AG04449 (cell line): Measurements from ENCODE around the gene ADAMTS17.

Source experiments
- CTCF ChIA-PET: fragments of 350-600 bp; formaldehyde crosslinking; extraction: SDS; loops from one replicate; lab custom pipeline; 2021; ENCODE audit warnings: antibody characterized with exemption; lab: Yijun Ruan, JAX
- POLR2A ChIA-PET: fragments of 400-600, 350-600 bp; formaldehyde crosslinking; extraction: SDS; loops from one replicate; lab custom pipeline; 2020; ENCODE audit warnings: antibody characterized with exemption, inconsistent platforms; lab: Yijun Ruan, JAX
- DNase-seq: peaks from one replicate; pipeline ENCODE4 v3.0.0-alpha.2; 2010; ENCODE audit warnings: low read depth, low spot score
- H3K4me3 ChIP-seq: 2 replicates; pipeline ENCODE4 v1.5.1; 2011; ENCODE audit warnings: low read depth, mild to moderate bottlenecking, control low read depth, low read length
- CTCF ChIP-seq: IDR thresholded peaks from one replicate; pipeline ENCODE4 v1.5.1; 2011; ENCODE audit warnings: mild to moderate bottlenecking, moderate library complexity, low read length, control low read depth, inconsistent platforms; ENCODE audit not compliant: insufficient read depth; ENCODE audit errors: missing control alignments

Gene ADAMTS17

DNA sequence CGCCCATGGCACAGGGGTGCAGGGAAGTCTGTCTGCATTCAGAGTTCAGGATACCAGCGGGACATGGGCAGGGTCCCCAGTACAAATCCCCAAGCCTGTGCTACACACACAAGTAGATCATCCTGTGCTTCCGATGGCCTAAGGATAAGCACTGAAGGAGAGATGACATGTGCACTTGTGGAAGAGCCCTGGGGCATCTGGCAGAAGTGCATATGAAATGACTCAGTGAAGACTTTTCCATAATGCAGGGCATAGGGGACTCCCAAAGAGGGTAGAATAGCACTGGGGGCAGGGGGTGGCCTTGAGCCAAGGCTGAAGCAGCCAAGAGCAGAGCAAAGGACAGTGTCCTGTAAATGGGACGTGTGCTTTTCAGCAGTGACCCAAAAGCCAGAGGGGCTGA, 22.9 kb downstream of the ADAMTS17 start:
- POLR2A ChIA-PET, result no interaction called here
- no peak for DNase-seq
- TF ChIP-seq CTCF, result no peak
- CTCF ChIA-PET, result no interaction called here
- no peak overlapping the region for H3K4me3 ChIP-seq

DNA sequence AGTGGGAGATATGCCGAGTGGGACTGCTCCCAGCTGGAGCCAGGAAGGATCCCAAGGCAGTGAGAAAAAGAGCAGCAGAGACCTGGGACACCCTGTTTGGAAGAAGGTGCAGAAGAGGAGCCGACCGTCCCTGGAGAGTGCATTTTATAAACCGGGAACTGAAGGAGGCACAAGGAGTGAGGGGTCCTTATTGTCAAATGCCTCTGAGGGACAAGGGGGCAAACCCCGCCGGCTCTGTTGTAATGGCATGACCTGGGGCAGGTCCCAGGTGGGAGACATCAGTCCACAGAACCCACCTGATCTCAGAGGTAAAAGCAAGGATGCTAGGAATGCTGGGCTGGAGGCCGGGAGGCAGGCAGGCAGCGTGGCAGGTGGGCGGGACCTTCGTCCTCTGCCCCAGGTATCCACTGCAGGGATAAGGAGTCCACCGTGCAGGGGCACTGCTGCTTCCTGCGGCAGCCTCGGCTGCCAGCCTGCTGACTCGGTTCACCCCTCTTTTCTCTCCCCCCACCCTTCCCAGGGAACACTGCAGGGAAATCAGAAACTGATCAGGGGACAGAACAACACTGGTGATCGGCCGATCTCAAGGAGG, 26.9 kb downstream of the ADAMTS17 start:
- no peak for TF ChIP-seq CTCF
- CTCF ChIA-PET, result no interaction called here
- no peak for DNase-seq
- no peak overlapping the region for H3K4me3 ChIP-seq
- POLR2A ChIA-PET, result no interaction called here

DNA sequence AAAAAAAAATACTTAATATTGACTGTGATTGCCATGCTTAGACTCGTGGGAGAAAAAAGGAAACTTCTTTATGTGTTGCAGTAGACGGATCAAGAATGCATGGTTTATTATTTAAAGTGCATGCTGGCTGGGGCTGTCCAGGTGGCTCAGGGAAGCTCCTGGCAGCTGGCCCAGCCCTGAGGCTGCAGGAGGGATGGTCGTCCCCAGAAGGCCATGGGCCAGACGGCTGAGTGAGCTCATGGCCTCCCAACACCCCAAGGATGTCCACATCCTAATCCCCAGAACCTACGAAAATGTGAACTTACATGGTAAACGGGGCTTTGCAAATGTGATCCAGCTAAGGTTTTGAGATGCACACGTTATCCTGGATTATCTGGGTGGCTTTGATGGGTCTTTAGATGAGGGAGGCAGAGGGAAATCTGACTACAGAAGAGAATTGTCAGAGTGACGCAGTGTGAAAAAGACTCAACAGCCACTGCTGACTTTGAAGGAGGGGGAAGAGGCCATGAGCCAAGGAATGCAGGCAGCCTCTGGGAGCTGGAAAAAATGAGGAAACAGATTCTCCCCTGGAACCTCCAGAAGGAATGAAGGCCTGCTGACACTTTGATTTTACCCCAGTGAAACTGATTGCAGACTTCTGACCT, 29.8 kb downstream of the ADAMTS17 start:
- CTCF ChIA-PET, result no interaction called here

DNA sequence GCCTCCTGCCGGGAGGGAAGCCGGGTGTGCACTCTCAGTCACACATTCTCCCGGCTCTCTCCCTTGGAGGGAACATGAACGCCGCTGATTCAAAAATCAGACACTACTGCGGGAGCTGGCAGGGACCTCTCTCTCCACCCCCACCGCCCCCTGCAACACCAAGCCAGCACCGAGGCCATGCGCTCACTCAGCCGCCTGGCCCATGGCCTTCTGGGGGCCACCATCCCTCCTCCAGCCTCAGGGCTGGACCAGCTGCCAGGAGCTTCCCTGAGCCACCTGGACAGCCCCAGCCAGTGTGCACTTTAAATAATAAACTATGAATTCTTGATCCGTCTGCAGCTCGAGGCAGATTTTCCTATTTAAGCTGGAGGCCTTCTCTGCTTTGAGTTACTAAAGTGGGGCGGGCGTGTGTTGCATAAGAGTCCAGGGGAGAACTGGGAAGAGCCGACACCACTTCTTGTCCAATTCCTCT, 30.6 kb downstream of the ADAMTS17 start:
- TF ChIP-seq CTCF, result no peak
- no peak for DNase-seq
- ChIA-PET POLR2A (no interaction called here), CTCF (no interaction called here)
- H3K4me3 ChIP-seq, result no peak overlapping the region

More for the DNA sequence above, 29.8 kb downstream of the ADAMTS17 start:
- POLR2A ChIA-PET, result no interaction called here
- no peak for DNase-seq
- no peak for TF ChIP-seq CTCF
- no peak overlapping the region for H3K4me3 ChIP-seq

- DNase-seq, result no peak
- ChIA-PET POLR2A (no interaction called here), CTCF (no interaction called here)
- no peak for TF ChIP-seq CTCF
- no peak overlapping the region for H3K4me3 ChIP-seq
Measured at GRCh38 chr15:100310513-100311153, 31.1 kb downstream of the ADAMTS17 start.

- no peak overlapping the region for H3K4me3 ChIP-seq
- no peak for DNase-seq
- TF ChIP-seq CTCF, result no peak
- ChIA-PET CTCF (no interaction called here), POLR2A (no interaction called here)
Measured at GRCh38 chr15:100310041-100310405, 31.8 kb downstream of the ADAMTS17 start.
